GM18873 (cell line): ENCODE measurements around the gene ADCY5.

Experiments used
- ATAC-seq: cut with Tn5 transposase; IDR thresholded peaks from one replicate; pipeline ENCODE4 v1.9.1; 2021; ENCODE audit warnings: mild to moderate bottlenecking, moderate library complexity, moderate number of reproducible peaks; ENCODE audit not compliant: unreplicated experiment, low FRiP score

Gene ADCY5

DNA sequence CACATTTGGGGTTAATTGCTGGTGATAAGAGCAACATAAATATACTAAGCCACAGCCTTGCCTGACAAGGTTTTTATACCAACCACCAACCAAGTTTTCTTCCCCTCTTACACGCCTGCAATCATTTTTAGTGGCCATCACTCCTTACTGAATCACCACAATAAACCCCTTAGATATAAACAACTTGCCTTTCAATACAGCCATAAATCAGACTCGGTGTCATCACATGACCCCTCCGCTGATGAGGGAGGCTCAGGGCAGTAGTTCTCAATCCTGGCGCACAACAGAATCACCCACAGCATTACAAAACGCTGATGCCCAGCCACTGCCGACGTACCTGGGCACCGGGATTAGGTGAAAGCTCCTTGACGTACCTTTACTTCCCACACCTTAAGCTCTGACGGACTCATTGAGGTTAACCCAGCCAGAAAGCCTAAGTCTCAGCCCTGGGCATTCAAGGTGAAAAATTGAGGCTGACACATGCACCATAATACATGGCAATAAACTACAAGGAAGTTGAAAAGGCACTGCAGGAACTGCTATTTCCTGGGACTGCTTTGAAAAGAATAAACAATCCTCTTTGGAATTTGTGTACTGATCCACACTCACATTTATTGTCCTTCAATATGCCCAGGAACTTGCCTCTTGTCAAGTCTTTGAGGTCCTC, 17.1 kb downstream of the ADCY5 start:
- no peak for ATAC-seq

GRCh38 chr3:123431007-123431657, 17.8 kb downstream of the ADCY5 start:
- no peak for ATAC-seq

DNA sequence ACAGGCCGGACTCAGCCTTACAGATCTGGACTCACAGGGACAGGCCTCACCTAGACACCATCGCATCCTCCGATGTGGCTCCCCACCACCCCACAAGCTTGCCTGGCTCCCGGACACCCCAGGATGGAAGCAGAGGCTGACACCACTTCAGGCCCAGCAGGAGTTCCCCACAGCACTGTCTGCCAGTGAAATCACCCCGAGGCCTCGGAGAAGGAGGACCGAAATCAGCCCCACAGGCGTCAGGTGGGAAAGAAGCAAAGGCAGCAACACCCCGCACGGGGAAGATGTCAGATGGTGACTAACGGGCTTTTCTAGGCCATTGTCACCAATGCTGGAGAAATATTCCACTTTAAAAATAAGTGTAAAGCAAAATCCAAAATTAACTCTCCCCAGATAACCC, 18.6 kb downstream of the ADCY5 start:
- ATAC-seq = no peak

DNA sequence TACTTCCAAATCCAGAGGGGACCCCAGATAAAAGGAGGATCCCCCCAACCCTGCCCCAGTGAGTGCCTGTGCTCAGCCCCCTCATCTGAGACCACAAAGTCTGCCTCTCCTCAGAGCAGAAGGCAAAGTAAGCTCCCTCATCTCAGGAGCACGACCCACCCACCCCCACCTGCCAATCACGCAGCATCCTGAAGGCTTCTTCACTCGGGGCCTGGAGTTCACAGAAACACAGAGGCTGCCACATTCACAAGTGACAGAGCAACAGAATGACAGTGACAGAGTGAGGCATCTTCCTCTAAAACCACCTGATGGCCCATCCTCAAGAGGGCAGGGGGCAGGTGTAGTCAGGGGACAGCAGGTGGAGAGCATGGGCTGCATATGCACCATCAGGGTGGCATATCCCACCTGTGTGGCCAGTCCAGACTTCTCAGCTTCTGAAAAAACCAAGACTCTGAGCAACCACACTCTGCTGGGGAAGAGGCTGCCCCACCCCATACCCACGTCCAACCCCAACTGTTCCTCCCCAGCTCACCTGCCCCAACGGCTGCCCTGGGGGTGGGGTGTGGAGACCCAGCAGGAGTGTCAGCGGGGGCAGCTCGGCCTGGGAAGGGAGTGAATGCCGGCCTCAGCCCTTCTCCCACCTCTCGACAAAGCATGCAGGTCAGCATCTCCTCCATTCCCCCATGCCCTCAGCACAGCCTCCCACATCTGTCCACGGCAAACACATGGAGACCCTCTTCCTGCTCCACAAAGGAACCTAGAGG, 19.3 kb downstream of the ADCY5 start:
- no peak for ATAC-seq

DNA sequence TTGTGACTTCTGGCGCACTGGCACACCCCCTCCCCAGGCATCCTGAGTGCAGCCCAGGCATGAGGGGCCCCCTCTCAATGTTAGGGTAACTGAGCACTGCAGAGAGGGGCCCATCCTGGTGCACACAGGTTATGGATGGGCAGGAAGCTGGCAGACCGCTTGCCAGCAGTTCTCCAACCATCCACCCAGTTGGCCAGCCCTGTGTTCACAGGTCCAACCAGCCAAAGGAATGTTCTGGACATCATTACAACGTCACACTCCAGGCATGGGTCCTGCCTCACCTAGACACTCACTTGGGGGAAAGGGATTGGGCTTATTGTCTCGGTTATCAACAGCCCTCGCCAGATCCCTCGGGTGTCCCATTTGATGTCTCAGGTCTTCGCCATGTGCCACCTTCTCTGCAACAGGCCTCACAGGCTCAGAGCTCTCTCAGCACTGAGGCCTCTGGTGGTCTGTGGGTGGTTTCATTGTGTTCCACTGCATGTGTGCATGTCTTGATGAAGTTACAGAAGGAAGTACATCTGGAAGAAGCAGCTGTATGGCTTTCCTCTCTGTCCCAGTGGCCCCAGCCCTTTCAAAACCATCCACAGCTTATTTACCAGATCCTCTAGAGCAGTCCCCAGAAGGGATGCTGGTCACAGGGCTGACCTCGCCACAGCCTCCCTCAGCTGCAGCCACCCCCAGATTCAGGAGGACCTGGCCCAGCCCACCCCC, 23.7 kb downstream of the ADCY5 start:
- ATAC-seq = no peak

- ATAC-seq = no peak
Measured at GRCh38 chr3:123424321-123424998, 24.4 kb downstream of the ADCY5 start.

DNA sequence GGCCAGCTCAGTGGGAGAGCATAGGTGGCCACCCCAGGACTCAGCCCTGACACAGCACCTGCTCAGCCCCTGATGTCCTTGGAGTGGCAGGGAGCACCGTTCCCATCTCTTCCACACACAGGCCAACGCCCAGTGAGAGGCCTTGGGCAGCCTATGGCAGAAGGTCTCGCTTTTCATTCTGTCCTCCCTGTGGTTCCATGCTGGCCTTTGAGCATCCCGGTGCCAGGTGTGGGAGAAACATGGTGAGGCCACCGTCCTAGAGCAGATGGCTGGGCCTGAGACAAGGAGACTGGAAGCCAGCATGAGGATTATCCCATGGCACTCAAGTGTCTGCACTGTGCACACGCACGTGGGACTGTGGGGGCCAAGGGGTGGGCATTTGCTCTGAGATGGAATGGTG, 25.1 kb downstream of the ADCY5 start:
- no peak for ATAC-seq

GRCh38 chr3:123423031-123423430, 25.9 kb downstream of the ADCY5 start:
- no peak for ATAC-seq

- no peak for ATAC-seq
Measured at GRCh38 chr3:123422457-123422856, 26.4 kb downstream of the ADCY5 start.

DNA sequence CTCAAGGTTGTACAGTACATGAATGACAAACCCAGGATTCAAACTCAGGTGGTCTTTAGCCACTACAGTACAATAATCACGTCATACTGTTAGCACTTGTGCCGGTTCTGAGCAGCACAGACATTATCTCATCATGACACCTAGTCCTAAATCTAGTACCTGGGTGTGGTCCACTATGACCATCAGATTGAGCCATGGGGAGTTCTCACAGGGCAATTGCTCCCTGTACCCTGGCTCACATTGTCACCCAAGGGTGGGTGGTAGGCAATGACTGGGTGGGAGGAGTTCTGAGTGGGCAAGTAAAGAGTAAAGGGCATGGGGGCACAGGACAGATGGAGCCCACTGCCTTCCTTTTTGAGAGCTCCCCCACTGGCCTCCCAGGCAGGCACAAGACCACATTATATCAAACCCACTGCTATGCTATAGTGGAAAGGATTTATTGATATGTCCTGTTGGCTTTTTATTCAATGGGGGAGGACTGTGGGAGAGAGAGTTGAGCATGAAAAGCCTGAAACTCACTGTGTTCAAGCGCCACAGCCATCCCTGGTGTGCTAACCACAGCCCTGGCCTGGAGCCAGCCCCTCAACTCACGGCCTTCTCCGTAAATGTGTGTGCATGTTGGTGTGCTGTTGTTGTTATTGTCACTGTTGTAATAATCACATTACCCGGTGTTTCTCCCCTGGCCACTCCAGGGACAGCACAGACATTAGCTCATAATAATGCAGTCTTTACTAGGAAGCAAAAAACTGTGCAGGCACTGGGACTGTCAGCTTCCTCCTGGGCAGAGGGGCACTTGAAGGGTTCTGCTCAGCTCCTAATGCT, 27.3 kb downstream of the ADCY5 start:
- no peak for ATAC-seq

DNA sequence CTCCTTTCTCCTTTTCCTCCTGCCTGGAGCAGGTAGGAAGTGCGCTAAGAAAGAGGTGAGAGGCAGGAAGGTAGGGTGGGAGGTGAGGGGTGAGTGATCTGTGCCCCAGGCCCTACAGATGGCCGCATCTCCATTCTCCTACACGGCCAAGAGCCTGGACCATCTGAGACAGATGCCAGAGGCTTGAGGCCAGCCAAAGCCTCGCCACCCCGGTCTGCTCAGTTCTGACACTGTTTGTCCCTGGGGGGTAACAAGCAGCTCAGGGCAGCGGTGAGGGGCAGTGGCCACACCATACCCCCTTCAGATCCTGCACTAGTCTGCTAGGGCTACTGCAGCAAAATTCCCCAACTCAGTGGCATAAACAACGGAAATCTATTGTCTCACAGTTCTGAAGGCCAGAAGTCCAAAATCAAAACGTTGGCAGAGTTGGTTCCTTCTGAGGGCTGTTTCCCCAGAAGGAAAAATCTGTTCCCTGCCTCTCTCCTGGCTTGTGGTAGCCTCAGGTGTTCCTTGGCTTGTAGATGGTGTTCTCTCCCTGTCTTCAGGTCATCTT, 28.4 kb downstream of the ADCY5 start:
- ATAC-seq = no peak

- no peak for ATAC-seq
Measured at GRCh38 chr3:123419850-123420297, 29.0 kb downstream of the ADCY5 start.

GRCh38 chr3:123419181-123419849, 29.6 kb downstream of the ADCY5 start:
- ATAC-seq = no peak

DNA sequence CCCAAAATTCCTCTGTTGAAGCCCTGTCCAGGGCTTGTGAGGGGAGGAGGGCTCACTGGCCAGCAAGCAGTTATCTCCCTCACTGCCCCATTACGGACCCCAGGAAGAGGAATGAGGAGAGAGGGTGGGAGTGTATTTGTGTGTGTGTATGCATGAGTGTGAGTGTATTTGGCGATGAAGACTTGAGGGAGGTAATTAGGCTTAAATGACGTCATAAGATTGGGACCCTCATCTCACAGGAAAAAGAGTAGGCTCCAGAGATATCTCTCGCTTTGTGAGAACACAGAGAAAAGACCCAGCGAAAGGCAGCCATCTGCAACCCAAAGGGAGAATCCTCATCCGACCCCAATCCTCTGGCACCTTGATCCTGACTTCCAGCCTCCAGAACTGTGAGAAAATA, 32.2 kb downstream of the ADCY5 start:
- ATAC-seq = no peak

DNA sequence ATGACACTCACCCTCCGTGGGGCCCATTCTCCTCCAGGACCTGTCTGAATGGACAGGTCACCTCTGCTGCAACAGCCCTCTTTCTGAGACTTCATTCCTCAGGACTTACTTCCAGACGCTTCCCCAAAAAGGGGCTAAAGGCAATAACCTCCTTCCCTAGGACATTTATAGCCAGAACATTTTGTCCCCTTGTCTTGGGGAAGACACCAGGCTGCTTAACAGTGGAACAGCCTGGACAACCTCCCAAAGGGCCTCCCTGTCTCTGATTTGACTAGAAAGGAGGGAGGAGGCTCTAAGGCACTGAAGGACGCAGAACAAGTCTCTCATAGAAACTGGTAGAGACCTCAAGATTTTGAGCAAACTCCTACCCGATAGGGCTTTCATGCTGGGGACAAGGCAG, 32.7 kb downstream of the ADCY5 start:
- no peak for ATAC-seq

DNA sequence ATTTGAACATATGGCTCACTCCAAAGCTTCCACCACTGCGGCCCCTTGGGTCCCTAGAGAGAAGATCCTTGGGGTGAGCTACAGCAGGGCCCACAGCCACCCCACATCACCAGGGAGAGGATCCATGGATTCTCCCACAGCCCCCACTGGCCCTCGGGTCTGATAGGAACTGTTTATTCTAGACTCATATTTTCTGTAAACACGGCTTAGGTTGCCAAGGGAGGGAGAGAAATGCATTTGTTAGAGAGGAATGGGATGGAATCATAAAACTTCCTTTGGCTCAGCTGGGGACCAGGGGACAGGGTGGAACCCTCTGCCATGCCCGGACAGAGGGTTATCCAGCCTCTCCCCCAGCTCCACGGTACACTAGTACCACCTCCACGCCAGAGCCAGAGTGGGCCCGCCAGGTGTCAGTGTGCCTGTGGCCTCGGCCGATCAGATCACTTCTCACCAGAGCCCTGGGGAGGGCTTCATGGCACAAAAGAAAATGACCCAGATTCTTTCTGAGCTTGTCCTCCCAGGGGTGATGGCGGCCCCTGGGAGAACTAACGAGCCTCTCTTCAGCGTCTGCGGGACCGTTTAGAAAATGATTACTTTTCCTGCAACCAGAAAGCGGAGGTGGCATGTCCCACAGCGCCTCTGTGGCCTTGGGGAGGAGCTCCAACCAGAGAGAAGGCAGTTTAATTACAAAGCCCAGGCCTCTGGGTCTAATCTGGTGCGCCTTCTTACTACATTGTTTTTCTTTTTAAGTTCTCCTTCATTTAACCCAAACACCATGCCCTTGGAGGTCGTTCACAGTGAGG, 33.7 kb downstream of the ADCY5 start:
- no peak for ATAC-seq

- no peak for ATAC-seq
Measured at GRCh38 chr3:123412811-123413604, 35.9 kb downstream of the ADCY5 start.
